Measurements from ENCODE around the gene BAIAP3.

BAIAP3 gene

DNA sequence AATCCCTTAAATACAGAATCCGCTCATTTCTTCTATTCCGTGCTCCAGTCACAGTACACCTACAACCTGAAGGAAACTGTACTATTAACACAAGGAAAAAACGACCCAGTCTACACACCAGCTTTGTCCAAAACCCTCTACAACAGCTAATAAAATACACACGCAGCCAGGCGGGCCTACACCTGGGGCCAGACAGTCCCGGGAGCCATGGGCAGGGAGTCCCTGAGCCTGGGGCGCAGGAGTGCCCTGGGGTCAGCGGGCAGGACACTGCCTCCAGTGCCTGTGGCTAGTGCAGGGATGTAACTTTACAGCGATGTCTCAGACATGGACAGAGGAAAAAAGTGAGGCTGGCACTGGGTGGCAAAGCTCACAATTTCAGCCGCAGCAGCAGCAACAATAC, 46.8 kb downstream of the BAIAP3 start:
- no peak overlapping the region for H3K4me3 ChIP-seq (replicated peaks; ENCODE audit: insufficient read depth, low read length)
- no peaks in the 10 kb centered on the region for H3K27me3 ChIP-seq (ENCODE audit: insufficient read depth, poor library complexity, severe bottlenecking)
- no peak overlapping the region for H3K27ac ChIP-seq (replicated peaks)
- no peak for TF ChIP-seq POLR2AphosphoS5 (IDR thresholded peaks at IDR 0.05; ENCODE audit: low read depth)
- no peak for TF ChIP-seq CTCF (IDR thresholded peaks at IDR 0.05; ENCODE audit: insufficient read depth, low read length)
- TF ChIP-seq SPI1 (IDR thresholded peaks at IDR 0.05; ENCODE audit: borderline replicate concordance, low read depth): no peak
- TF ChIP-seq GABPA (IDR thresholded peaks at IDR 0.05; ENCODE audit: low read depth): no peak
- no peak for DNase-seq (ENCODE audit: low read depth in 1 of 2, low spot score in 1 of 2)

DNA sequence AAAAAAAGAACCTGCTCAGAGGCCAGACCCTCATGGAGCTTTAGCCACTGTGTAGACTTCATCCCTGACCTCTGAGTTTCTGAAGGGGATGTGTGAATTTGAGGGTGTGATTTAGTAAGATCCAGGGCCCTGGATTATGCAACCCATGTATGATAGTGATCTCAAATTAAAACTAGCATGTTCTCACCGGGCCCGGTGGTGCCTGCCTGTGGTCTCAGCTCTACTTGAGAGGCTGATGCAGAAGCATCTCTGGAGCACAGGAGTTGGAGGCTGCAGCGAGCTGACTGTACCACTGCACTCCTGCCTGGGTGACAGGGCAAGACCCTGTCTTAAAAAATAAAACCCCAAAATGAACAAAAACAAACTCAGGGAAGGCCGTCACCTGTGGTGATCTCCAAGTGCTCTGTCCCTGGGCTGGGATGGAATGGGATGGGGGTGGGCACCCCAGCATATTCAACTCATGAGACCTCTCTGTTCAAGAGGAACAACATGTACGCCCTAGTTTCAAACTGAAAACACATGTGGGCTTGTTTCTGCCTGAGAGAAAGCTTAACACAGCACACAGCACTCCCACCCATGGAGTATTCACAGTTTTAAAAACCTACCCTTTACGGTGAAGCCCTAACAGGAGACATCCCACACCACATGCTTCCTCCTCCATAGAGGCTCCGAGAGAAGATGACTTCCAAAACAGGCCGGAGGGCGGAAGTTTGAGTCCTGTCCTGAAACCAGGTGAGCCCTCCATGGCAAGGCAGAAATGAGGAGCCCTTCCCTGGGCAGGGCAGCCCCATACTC, 48.4 kb downstream of the BAIAP3 start:
- no peak overlapping the region for H3K27ac ChIP-seq (replicated peaks)

GRCh38 chr16:1383556-1383955, 50.1 kb downstream of the BAIAP3 start:
- H3K27ac ChIP-seq (replicated peaks): no peak overlapping the region
- TF ChIP-seq GABPA (IDR thresholded peaks at IDR 0.05; ENCODE audit: low read depth): no peak
- TF ChIP-seq POLR2AphosphoS5 (IDR thresholded peaks at IDR 0.05; ENCODE audit: low read depth): no peak
- no peak for TF ChIP-seq CTCF (IDR thresholded peaks at IDR 0.05; ENCODE audit: insufficient read depth, low read length)
- H3K27me3 ChIP-seq (ENCODE audit: insufficient read depth, poor library complexity, severe bottlenecking): no peaks in the 10 kb centered on the region
- DNase-seq (ENCODE audit: low read depth in 1 of 2, low spot score in 1 of 2): no peak
- no peak overlapping the region for H3K4me3 ChIP-seq (replicated peaks; ENCODE audit: insufficient read depth, low read length)

More for the DNA sequence above, 48.4 kb downstream of the BAIAP3 start:
- no peak overlapping the region for H3K4me3 ChIP-seq (replicated peaks; ENCODE audit: insufficient read depth, low read length)
- TF ChIP-seq, protein P1, sequence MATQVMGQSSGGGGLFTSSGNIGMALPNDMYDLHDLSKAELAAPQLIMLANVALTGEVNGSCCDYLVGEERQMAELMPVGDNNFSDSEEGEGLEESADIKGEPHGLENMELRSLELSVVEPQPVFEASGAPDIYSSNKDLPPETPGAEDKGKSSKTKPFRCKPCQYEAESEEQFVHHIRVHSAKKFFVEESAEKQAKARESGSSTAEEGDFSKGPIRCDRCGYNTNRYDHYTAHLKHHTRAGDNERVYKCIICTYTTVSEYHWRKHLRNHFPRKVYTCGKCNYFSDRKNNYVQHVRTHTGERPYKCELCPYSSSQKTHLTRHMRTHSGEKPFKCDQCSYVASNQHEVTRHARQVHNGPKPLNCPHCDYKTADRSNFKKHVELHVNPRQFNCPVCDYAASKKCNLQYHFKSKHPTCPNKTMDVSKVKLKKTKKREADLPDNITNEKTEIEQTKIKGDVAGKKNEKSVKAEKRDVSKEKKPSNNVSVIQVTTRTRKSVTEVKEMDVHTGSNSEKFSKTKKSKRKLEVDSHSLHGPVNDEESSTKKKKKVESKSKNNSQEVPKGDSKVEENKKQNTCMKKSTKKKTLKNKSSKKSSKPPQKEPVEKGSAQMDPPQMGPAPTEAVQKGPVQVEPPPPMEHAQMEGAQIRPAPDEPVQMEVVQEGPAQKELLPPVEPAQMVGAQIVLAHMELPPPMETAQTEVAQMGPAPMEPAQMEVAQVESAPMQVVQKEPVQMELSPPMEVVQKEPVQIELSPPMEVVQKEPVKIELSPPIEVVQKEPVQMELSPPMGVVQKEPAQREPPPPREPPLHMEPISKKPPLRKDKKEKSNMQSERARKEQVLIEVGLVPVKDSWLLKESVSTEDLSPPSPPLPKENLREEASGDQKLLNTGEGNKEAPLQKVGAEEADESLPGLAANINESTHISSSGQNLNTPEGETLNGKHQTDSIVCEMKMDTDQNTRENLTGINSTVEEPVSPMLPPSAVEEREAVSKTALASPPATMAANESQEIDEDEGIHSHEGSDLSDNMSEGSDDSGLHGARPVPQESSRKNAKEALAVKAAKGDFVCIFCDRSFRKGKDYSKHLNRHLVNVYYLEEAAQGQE (IDR thresholded peaks at IDR 0.05; ENCODE audit: insufficient replicate concordance, low read depth): no peak
- TF ChIP-seq POLR2AphosphoS5 (IDR thresholded peaks at IDR 0.05; ENCODE audit: low read depth): no peak
- TF ChIP-seq SPI1 (IDR thresholded peaks at IDR 0.05; ENCODE audit: borderline replicate concordance, low read depth): no peak
- TF ChIP-seq CTCF (IDR thresholded peaks at IDR 0.05; ENCODE audit: insufficient read depth, low read length): no peak
- TF ChIP-seq GABPA (IDR thresholded peaks at IDR 0.05; ENCODE audit: low read depth): no peak
- H3K27me3 ChIP-seq (ENCODE audit: insufficient read depth, poor library complexity, severe bottlenecking): no peaks in the 10 kb centered on the region
- no peak for DNase-seq (ENCODE audit: low read depth in 1 of 2, low spot score in 1 of 2)

GRCh38 chr16:1385232-1385631, 51.8 kb downstream of the BAIAP3 start:
- H3K4me3 ChIP-seq (replicated peaks; ENCODE audit: insufficient read depth, low read length): no peak overlapping the region
- H3K27ac ChIP-seq (replicated peaks): no peak overlapping the region
- no peak for DNase-seq (ENCODE audit: low read depth in 1 of 2, low spot score in 1 of 2)
- TF ChIP-seq POLR2AphosphoS5 (IDR thresholded peaks at IDR 0.05; ENCODE audit: low read depth) (no peak), CTCF (IDR thresholded peaks at IDR 0.05; ENCODE audit: insufficient read depth, low read length) (no peak), SPI1 (IDR thresholded peaks at IDR 0.05; ENCODE audit: borderline replicate concordance, low read depth) (no peak), GABPA (IDR thresholded peaks at IDR 0.05; ENCODE audit: low read depth) (no peak)
- TF ChIP-seq, protein P1 (IDR thresholded peaks at IDR 0.05; ENCODE audit: insufficient replicate concordance, low read depth): no peak
- H3K27me3 ChIP-seq (ENCODE audit: insufficient read depth, poor library complexity, severe bottlenecking): no peaks in the 10 kb centered on the region

Measured in HL-60 (cell line).